ENCODE results near the gene LEKR1. TPM values are rescaled to one million over a fixed set of nuclear protein-coding genes. Genes with fewer than 3 reads are reported as not detected.

LEKR1 gene
- total and polyA plus RNA-seq, 9 of the 15 experiments (the other 6 are each of a cell fraction or from before 2014, with no cell fraction given), result 0.76 to 1.8 (median 1.2) TPM

GRCh38 chr3:156782319-156782718, 43.8 kb upstream of the LEKR1 start:
- no TSS peak for BruUV-seq (replicated peaks)
- ChIA-PET CTCF (ENCODE audit: low intra/inter-chr PET ratio) (no interaction called here), POLR2A (interaction anchor here (1.0 to 1.7 kb wide), 3 partner anchors 9 to 25 kb away, joined by 3 to 8 read pairs (median 6); no protein-coding TSS in a partner anchor)
- no peak for TF ChIP-seq ATF6 (CRISPR knock-in tag; IDR thresholded peaks at IDR 0.05)
- peak; percentile 21; the same call in 1 of the 2 replicates for TF ChIP-seq ZFX (CRISPR knock-in tag; IDR thresholded peaks at IDR 0.05)
- no peak for TF ChIP-seq PHTF2 (CRISPR knock-in tag; IDR thresholded peaks at IDR 0.05)
- TF ChIP-seq ZNF644 (tag; IDR thresholded peaks at IDR 0.05; ENCODE audit: low read depth), result peak; percentile 85; the same call in 1 of the 2 replicates
- TF ChIP-seq GTF2B (IDR thresholded peaks at IDR 0.05; ENCODE audit: extremely low read depth, insufficient read length), result no peak
- no peak for TF ChIP-seq POLR3A (IDR thresholded peaks at IDR 0.05; ENCODE audit: borderline replicate concordance, extremely low read depth, insufficient read depth, insufficient read length)
- no peak for TF ChIP-seq ZBED1 (IDR thresholded peaks at IDR 0.05)
- no peak for TF ChIP-seq THAP7 (CRISPR knock-in tag; IDR thresholded peaks at IDR 0.05)
- no peak for TF ChIP-seq ETV5 (CRISPR knock-in tag; IDR thresholded peaks at IDR 0.05; ENCODE audit: low read depth)
- ATAC-seq (no peak; the same call in 2 of the 3 replicates), DNase-seq (ENCODE audit: extremely low read depth in 1 of 4, low spot score in 3 of 4) (no peak), FAIRE-seq (no peak)
- H3K4me1 ChIP-seq (replicated peaks in 1 of 2; ENCODE audit: control insufficient read depth in 2 of 2, insufficient read depth in 2 of 2, low read length in 2 of 2), result peaks cover 3 to 33% of the 10 kb centered on the region in 2 experiments; a peak in 4 of 5 replicates
- no peaks in the 10 kb centered on the region for H3K9me3 ChIP-seq (replicated peaks; ENCODE audit: control insufficient read depth, insufficient read depth, low read depth, low read length)
- H3K27me3 ChIP-seq (ENCODE audit: control insufficient read depth in 2 of 2, insufficient read depth in 2 of 2, low read length in 2 of 2), result no peaks in the 10 kb centered on the region
- peak overlapping the region; percentile 85 for H3K27ac ChIP-seq (ENCODE audit: extremely low read depth, low read depth, low read length)
- H3K9me1 ChIP-seq (ENCODE audit: control insufficient read depth, insufficient read depth, low read length), result no peaks in the 10 kb centered on the region
- peak overlapping the region; percentile 70 for H3K4me2 ChIP-seq (ENCODE audit: insufficient read depth, low read length)
- H3K9ac ChIP-seq (ENCODE audit: insufficient read depth in 1 of 2, low read depth in 2 of 2, low read length in 2 of 2), result peak overlapping the region in 1 of 2 experiments; percentile 47; a peak in 2 of 4 replicates
- intact Hi-C loops (cut with micrococcal nuclease), result no loop called here
- H3K79me2 ChIP-seq (ENCODE audit: control insufficient read depth, insufficient read depth, low read length), result no peaks in the 10 kb centered on the region
- H2AFZ ChIP-seq (ENCODE audit: low read depth, low read length), result peak overlapping the region; percentile 66
- WGBS (ENCODE audit: insufficient coverage, low coverage, missing lambda C conversion rate), result 19% methylated on average over 5 of the region's 5 CpGs
- H3K4me3 ChIP-seq, result no peak overlapping the region
- no peaks in the 10 kb centered on the region for H4K20me1 ChIP-seq (replicated peaks; ENCODE audit: control insufficient read depth, insufficient read depth, low read length)
- H3K36me3 ChIP-seq (ENCODE audit: control insufficient read depth, insufficient read depth, low read length), result no peaks in the 10 kb centered on the region
- in situ Hi-C loops (cut with MboI), result no loop called here

Data from K562 (cell line).